Panc1 (cell line): ENCODE data around the gene DAB2IP. TPM values are rescaled to one million over a fixed set of nuclear protein-coding genes. Genes with fewer than 3 reads are reported as not detected.

ENCODE experiments used
- ATAC-seq: fragments of 200-7000 bp; cut with Tn5 transposase; 2 replicates; pipeline ENCODE4 v1.9.1; 2020; ENCODE audit warnings: mild to moderate bottlenecking, moderate library complexity
- BruUV-seq: library from RNA; stranded (reverse); fragments of 400-500 nt; replicated peaks from 2 replicates; lab custom pipeline; 2021; lab: Mats Ljungman, UMichigan
- CTCF ChIA-PET: fragments of 300-600 bp; sonication (Branson Sonifier 250); formaldehyde crosslinking; loops from one replicate; lab custom pipeline; 2022; ENCODE audit warnings: antibody characterized with exemption; lab: Charles Lee
- POLR2A ChIA-PET: fragments of 300-600 bp; sonication (Branson Sonifier 250); formaldehyde crosslinking; loops from one replicate; lab custom pipeline; 2022; ENCODE audit warnings: antibody characterized with exemption; lab: Charles Lee
- DNase-seq: peaks from one replicate; pipeline ENCODE4 v3.0.0-alpha.2; 2010; ENCODE audit warnings: low read depth, low spot score
- H3K27ac ChIP-seq: 2 replicates; pipeline ENCODE4 v1.5.1; 2011; ENCODE audit warnings: mild to moderate bottlenecking, low read length, inconsistent platforms
- H3K27me3 ChIP-seq: fragments of 200-500 bp; sonication (Bioruptor generic); 2 replicates; pipeline ENCODE4 v1.6.0; 2014; ENCODE audit warnings: low read length, inconsistent platforms; ENCODE audit not compliant: control insufficient read depth, insufficient read depth
- H3K36me3 ChIP-seq: fragments of 200-500 bp; sonication (Bioruptor generic); 2 replicates; pipeline ENCODE4 v1.5.1; 2014; ENCODE audit warnings: inconsistent platforms, mild to moderate bottlenecking, low read length, moderate library complexity; ENCODE audit not compliant: control insufficient read depth, insufficient read depth
- H3K4me1 ChIP-seq: 2 replicates; pipeline ENCODE4 v1.5.1; 2011; ENCODE audit warnings: inconsistent platforms, mild to moderate bottlenecking, low read length, moderate library complexity; ENCODE audit not compliant: control insufficient read depth, insufficient read depth
- H3K4me3 ChIP-seq, 2 experiments: 2 replicates each; pipeline ENCODE4 v1.5.1; 2011 to 2012; ENCODE audit warnings: low read depth in 2 of 2, low read length in 2 of 2, mild to moderate bottlenecking in 2 of 2, inconsistent platforms in 1 of 2, moderate library complexity in 1 of 2
- H3K9me3 ChIP-seq: fragments of 200-500 bp; sonication (Bioruptor generic); 2 replicates; pipeline ENCODE4 v1.5.1; 2014; ENCODE audit warnings: low read depth, mild to moderate bottlenecking, inconsistent platforms, low read length, moderate library complexity; ENCODE audit not compliant: control insufficient read depth, insufficient read depth
- CTCF ChIP-seq: fragments of 450-650 bp; IDR thresholded peaks from 2 replicates; pipeline ENCODE4 v1.5.1; 2017; ENCODE audit warnings: mild to moderate bottlenecking
- POLR2AphosphoS5 ChIP-seq: IDR thresholded peaks from 2 replicates; pipeline ENCODE4 v1.6.1; 2012; ENCODE audit warnings: mild to moderate bottlenecking, low read depth, low read length, moderate library complexity
- REST ChIP-seq, 2 experiments: IDR thresholded peaks; 2 replicates each; pipeline ENCODE4 v1.6.1; 2011 to 2012; ENCODE audit warnings: low read depth in 2 of 2, control low read depth in 1 of 2, low read length in 1 of 2, mild to moderate bottlenecking in 1 of 2, moderate library complexity in 1 of 2; ENCODE audit not compliant: insufficient read depth in 1 of 2
- SIN3A ChIP-seq: IDR thresholded peaks from 2 replicates; pipeline ENCODE4 v1.6.1; 2012; ENCODE audit warnings: low read depth, mild to moderate bottlenecking, low read length, moderate library complexity, borderline replicate concordance; ENCODE audit not compliant: insufficient read depth
- TCF7L2 ChIP-seq: IDR thresholded peaks from 2 replicates; pipeline ENCODE4 v1.6.1; 2011; ENCODE audit warnings: mild to moderate bottlenecking, low read depth, low read length, inconsistent platforms
- in situ Hi-C: cut with HindIII; loops from 2 replicates; pipeline ENCODE4 v1.10.0; 2016; ENCODE audit warnings: low sequenced_read_pairs, low pct_unique_long_range_greater_than_20kb
- intact Hi-C: fragments of 100-400 bp; cut with micrococcal nuclease; formaldehyde crosslinking; loops from one replicate; pipeline ENCODE4 v1.10.0; 2022; ENCODE audit not compliant: unreplicated experiment
- total RNA-seq: library from RNA; stranded (reverse); gene quantifications from one replicate; pipeline ENCODE4 v1.2.1, GENCODE V29; 2021; ENCODE audit not compliant: unreplicated experiment

The DAB2IP gene
- total RNA-seq, 1 experiment from 2014 or later: 18.4 TPM

GRCh38 chr9:121813519-121814210, 162.2 kb downstream of the DAB2IP start:
- Histone ChIP-seq H3K4me3 (no peak overlapping the region), H3K27ac (no peak overlapping the region), H3K36me3 (no peaks in the 10 kb centered on the region), H3K27me3 (no peaks in the 10 kb centered on the region), H3K4me1 (no peaks in the 10 kb centered on the region), H3K9me3 (no peaks in the 10 kb centered on the region)
- ChIA-PET CTCF (interaction anchor here (0.6 kb wide), 1 partner anchor 537 kb away, joined by 6 read pairs; no protein-coding TSS in a partner anchor), POLR2A (no interaction called here)
- ATAC-seq (no peak), DNase-seq (no peak)
- intact Hi-C loops: no loop called here
- in situ Hi-C loops: no loop called here
- BruUV-seq: no TSS peak
- no peak for TF ChIP-seq TCF7L2
- no peak for TF ChIP-seq POLR2AphosphoS5
- no peak for TF ChIP-seq REST (IDR thresholded peaks at IDR 0.05; ENCODE audit: insufficient read depth in 1 of 2, low read depth in 2 of 2, low read length in 1 of 2)
- no peak for TF ChIP-seq SIN3A
- TF ChIP-seq CTCF: no peak

GRCh38 chr9:121814594-121814993, 163.2 kb downstream of the DAB2IP start:
- ChIA-PET POLR2A (no interaction called here), CTCF (interaction anchor here (0.6 kb wide), 1 partner anchor 495 kb away, joined by 3 read pairs; no protein-coding TSS in a partner anchor)
- ATAC-seq (no peak), DNase-seq (no peak)
- no peaks in the 10 kb centered on the region for H3K9me3 ChIP-seq
- no peaks in the 10 kb centered on the region for H3K36me3 ChIP-seq
- H3K27me3 ChIP-seq: no peaks in the 10 kb centered on the region
- in situ Hi-C loops: no loop called here
- H3K4me3 ChIP-seq: no peak overlapping the region
- TF ChIP-seq CTCF: no peak
- no peak for TF ChIP-seq REST (IDR thresholded peaks at IDR 0.05; ENCODE audit: insufficient read depth in 1 of 2, low read depth in 2 of 2, low read length in 1 of 2)
- no peak for TF ChIP-seq POLR2AphosphoS5
- TF ChIP-seq TCF7L2: no peak
- TF ChIP-seq SIN3A: no peak
- intact Hi-C loops: no loop called here
- no TSS peak for BruUV-seq
- H3K4me1 ChIP-seq: no peaks in the 10 kb centered on the region
- no peak overlapping the region for H3K27ac ChIP-seq
